ENCODE measurements around the gene RAB9A. TPM values are rescaled to one million over a fixed set of nuclear protein-coding genes. Genes with fewer than 3 reads are reported as not detected.

Gene RAB9A
- total and polyA plus RNA-seq, 9 of the 15 experiments (the other 6 are each of a cell fraction or from before 2014, with no cell fraction given), result 13.5 to 20.8 (median 17.7) TPM

GRCh38 chrX:13647709-13648212 lies 41.2 kb upstream of the RAB9A start (continued):
- TF ChIP-seq, protein P1, sequence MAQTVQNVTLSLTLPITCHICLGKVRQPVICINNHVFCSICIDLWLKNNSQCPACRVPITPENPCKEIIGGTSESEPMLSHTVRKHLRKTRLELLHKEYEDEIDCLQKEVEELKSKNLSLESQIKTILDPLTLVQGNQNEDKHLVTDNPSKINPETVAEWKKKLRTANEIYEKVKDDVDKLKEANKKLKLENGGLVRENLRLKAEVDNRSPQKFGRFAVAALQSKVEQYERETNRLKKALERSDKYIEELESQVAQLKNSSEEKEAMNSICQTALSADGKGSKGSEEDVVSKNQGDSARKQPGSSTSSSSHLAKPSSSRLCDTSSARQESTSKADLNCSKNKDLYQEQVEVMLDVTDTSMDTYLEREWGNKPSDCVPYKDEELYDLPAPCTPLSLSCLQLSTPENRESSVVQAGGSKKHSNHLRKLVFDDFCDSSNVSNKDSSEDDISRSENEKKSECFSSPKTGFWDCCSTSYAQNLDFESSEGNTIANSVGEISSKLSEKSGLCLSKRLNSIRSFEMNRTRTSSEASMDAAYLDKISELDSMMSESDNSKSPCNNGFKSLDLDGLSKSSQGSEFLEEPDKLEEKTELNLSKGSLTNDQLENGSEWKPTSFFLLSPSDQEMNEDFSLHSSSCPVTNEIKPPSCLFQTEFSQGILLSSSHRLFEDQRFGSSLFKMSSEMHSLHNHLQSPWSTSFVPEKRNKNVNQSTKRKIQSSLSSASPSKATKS (CRISPR knock-in tag; IDR thresholded peaks at IDR 0.05), result no peak
- TF ChIP-seq, protein P2, sequence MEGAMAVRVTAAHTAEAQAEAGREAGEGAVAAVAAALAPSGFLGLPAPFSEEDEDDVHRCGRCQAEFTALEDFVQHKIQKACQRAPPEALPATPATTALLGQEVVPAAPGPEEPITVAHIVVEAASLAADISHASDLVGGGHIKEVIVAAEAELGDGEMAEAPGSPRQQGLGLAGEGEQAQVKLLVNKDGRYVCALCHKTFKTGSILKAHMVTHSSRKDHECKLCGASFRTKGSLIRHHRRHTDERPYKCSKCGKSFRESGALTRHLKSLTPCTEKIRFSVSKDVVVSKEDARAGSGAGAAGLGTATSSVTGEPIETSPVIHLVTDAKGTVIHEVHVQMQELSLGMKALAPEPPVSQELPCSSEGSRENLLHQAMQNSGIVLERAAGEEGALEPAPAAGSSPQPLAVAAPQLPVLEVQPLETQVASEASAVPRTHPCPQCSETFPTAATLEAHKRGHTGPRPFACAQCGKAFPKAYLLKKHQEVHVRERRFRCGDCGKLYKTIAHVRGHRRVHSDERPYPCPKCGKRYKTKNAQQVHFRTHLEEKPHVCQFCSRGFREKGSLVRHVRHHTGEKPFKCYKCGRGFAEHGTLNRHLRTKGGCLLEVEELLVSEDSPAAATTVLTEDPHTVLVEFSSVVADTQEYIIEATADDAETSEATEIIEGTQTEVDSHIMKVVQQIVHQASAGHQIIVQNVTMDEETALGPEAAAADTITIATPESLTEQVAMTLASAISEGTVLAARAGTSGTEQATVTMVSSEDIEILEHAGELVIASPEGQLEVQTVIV (CRISPR knock-in tag; IDR thresholded peaks at IDR 0.05; ENCODE audit: borderline replicate concordance), result no peak
- TF ChIP-seq RBM14 (IDR thresholded peaks at IDR 0.05; ENCODE audit: borderline replicate concordance, insufficient read depth, low read depth, low read length) (no peak), SLC30A9 (CRISPR knock-in tag; IDR thresholded peaks at IDR 0.05) (no peak), RFX1 (IDR thresholded peaks at IDR 0.05) (no peak), CHD1 (IDR thresholded peaks at IDR 0.05; ENCODE audit: low read length) (no peak), SMARCE1 (IDR thresholded peaks at IDR 0.05) (peak; percentile 98), TARDBP (IDR thresholded peaks at IDR 0.05) (0 out of 2 replicates have a peak, but pooled peaks have one; percentile 46), TBP (optimal IDR thresholded peaks at IDR 0.05; ENCODE audit: low read depth, low read length) (no peak), MBD1 (CRISPR knock-in tag; IDR thresholded peaks at IDR 0.05) (no peak), NRF1 (conservative IDR thresholded peaks at IDR 0.05 in 1 of 2, IDR thresholded peaks at IDR 0.05 in 1 of 2) (peak; percentile 27 to 57; a peak in 3 of 4 replicates), E2F4 (CRISPR knock-in tag; IDR thresholded peaks at IDR 0.05; ENCODE audit: low read depth) (no peak), PCBP1 (IDR thresholded peaks at IDR 0.05; ENCODE audit: low read depth, low read length, poor library complexity, severe bottlenecking) (no peak), KHSRP (IDR thresholded peaks at IDR 0.05) (peak; percentile 59; the same call in 1 of the 2 replicates), CCAR2 (IDR thresholded peaks at IDR 0.05; ENCODE audit: low read depth, low read length) (no peak)
